Umbilical cord (tissue), 2 donors: Measurements from ENCODE around the gene PLA2G6. TPM values are rescaled to one million over a fixed set of nuclear protein-coding genes. Genes with fewer than 3 reads are reported as not detected.
"Not testable (repeated sequence)": the region's sequence is repeated elsewhere in the genome, so short reads cannot be mapped to it uniquely, and the experiment has no call there.

Experiments
- DNase-seq: peaks from one replicate; pipeline ENCODE4 v3.0.0-alpha.2; 2015; ENCODE audit warnings: low spot score
- total RNA-seq: library from RNA; depleted of rRNA; stranded (reverse); fragments of >200 nt; gene quantifications from one replicate; pipeline ENCODE4 v1.2.3, GENCODE V29; 2014; ENCODE audit warnings: low replicate concordance; ENCODE audit not compliant: insufficient read depth

The PLA2G6 gene
- total RNA-seq, 1 donor from 2014 or later: 22.1 TPM

DNA sequence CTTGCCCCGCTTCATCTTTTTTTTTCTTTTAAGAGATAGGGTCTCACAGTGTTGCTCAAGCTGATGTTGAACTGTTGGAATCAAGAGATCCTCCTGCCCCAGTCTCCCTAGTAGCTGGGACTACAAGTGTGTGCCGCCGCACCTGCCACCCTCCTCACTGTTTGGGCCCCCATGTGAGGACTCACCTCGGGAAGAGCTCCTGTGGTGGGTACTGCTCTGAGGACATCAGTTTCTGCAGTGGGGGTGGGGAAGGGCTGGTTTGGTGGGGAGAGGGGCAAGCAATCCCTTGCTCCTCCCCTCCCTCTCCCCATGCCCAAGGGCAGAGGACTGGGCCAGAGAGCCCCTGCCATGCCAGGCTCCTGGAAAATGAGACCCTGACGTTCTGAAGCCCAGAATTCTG, 96.1 kb downstream of the PLA2G6 start:
- DNase-seq: no peak

DNA sequence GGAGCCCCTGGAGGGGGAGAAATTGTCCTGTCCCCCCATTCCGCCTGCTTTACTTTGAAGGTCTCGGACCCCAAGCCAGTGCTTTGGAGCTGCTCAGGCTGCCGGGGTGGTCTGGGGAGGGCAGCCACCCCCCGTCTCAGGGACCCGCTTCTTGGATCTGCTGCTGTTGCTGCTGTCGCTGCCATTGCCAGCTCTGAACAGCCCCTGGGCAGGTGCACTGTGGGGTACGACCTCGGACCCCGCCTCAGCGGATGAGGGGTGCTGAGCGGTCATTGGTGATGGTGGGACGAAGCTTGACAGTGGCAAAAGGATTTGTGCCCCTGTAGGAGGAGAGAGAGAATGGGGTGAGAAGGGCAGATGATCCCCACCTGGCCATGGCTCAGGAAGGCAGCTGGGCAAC, 96.6 kb downstream of the PLA2G6 start:
- DNase-seq: no peak

DNA sequence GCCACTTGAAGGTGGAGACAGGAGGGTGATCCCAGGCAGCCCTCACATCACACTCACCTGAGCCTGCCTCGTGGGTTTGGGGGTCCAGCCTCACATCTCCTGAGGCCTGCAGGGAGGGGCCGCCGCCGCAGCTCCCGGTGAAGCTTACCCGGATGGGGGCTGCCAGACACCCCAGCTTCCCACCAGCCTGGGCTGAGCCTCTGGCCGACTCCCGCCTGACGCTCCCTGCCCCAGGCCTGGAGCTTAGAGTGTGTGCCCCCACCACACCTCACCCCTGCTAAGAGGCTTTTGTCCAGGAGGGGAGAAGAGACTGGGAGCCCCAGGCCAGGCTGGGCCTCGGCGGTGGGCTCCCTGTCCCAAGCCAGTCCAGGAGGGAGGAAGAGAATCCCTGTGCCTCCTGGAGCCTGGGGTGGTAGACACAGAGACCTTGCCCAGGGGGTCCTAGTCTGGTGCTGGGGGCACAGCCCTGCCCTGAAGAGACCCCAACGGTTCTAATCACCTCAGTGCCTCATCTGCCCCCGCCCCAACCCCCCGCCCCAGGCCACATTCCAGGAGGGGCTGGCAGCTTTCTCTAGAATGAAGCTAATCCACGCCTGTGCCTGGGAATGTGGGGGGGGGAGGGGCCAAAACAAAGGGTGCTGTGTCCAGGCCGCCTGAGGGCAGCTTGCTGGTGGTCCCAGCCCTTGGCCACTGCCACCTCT, 97.5 kb downstream of the PLA2G6 start, which contains the start of gene SLC16A8:
Gene SLC16A8 (minus strand): TSS at position 254 of the 701 bp plus-strand sequence. CDS start 1,311 bp downstream, outside the sequence.
- no peak for DNase-seq

DNA sequence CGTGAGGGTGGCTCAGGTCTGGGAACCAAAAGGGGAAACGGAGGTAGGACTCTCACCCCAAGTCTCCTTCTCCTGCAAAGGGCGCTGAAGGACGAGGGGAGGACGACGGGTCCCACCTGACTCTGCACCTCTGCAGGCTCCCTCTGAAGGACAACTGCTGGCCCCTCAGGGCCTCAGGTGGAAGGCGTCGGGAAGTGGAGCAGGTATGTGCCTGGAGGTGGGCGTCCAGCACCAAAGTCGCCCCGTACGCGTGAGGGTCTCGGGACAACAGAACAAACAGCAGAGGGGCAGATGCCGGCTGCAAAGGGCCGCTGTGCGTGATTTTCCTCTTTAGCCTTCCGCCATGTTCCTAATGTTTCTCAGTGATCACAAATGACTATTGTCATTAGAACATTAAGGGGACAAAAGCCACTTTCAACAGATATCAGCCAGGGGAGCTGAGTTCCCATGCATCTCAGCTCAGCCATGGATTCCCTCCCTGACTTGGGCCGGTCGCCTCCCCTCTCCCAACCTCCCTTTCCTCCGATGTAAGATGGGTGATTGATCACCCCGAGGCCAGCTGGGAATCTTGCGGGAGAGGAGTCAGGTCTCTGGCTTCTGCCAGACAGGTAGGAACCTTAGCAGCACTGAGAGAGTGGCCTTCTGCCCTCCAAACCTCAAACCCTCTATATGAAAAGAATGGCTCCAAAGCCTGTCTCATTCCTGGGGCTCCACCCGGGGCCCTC, 98.5 kb downstream of the PLA2G6 start:
- DNase-seq: no peak

DNA sequence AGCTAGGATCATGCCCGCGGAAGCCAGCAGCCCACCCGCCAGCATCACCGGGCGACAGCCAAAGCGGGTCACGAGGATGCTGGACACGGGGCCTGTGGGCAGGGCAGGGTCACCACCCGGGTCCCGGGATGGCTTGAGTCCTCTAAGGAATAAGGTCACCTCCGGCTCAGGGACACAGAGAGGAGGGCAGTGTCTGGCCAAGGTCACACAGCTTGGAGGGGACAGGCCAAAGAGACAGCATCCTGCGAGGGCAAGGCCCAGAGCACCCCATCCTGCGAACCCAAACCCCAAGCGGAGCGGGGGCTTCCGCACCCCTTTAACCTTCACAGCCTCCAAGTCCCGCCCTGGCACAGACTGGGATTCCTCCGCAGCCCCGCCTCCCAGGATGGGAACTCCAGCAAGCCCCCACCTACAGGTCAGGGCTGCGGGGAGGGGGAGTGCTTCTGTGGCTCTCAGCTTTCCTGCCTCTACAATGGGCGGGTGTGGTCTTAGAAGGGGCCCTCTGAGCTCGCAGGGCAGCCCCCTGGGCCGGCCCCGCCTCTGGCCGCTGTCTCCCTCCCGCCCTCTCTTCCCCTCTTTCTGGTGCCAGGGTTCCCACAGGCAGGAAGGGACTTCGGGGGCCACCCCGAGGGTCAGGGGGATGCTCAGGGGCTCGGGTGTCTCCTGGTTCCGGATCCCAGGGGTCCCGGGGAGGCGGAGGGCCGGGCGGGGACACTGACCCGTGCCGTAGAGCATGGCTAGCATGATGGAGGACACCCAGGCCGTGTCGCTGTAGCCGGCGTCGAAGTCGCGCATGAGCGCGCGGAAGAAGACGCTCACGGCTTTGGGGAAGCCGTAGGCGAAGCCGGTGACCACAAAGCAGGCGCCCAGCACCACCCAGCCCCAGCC, 99.4 kb downstream of the PLA2G6 start:
- DNase-seq: no peak

DNA sequence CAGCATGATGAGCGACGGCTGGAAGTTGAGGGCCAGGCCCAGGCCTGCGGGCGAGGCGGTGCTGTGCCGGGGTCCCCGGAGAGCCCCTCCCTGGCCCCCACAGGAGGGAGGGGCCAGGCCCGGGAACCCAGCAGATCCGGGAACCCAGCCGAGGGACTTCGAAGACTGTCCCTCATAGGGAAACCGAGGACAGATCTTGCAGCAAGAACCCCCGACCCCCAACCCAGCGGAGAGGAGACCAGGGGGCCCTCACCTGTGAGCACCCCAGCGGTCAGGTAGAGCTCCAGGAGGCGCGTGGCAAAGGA, 100.0 kb downstream of the PLA2G6 start:
- DNase-seq: no peak

DNA sequence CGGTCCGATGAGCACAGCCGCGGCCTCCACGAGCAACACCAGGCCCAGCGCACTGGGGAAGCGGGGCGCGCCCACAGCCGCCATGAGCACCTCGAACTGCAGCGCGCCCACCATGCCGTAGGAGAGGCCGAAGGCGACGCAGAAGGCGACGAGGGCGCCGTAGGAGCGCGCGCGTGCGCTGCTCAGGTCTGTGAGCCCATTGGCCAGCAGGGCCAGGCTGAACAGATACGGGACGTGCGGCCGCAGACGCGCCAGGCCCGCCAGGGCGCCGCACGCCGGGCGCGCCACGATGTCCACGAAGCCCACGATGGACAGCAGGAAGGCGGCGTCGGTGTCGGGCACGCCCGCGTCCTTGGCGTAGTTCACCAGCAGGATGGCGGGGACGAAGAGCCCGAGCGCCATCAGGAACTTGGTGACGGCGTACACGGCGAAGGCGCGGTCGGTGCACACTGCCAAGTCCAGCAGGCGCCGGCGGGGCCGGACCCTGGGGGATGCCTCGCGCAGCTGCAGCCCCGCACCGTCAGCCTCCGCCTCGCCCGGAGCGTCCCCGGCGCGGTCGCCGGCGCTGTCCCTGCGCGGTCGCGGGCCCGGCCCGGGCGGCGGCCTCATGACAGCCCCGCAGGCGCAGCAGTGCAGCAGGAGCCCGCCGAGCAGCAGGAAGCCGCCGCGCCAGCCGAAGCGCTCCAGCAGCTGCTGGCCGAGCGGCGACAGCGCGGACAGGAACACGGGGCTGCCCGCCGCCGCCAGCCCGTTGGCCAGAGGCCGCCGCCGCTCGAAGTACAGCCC, 100.6 kb downstream of the PLA2G6 start:
- no peak for DNase-seq

DNA sequence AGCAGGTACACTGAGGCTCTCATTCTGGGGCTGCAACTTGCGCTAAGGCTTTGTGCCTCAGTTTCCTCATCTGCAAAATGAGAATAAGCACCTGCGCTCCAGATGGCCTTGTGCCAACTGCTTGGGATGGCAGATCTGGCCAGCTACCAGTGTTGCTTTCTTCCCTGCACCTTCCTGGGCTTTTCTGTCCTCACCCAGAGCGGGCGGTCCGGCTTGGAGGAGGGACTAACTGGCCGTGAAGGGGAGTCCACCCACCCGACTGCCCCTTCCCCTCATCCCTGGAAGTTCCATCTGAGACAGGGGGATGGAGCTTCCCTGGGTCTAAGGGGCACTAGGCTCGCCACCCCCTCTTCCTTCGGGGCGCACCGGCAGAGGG, 101.2 kb downstream of the PLA2G6 start:
- no peak for DNase-seq

DNA sequence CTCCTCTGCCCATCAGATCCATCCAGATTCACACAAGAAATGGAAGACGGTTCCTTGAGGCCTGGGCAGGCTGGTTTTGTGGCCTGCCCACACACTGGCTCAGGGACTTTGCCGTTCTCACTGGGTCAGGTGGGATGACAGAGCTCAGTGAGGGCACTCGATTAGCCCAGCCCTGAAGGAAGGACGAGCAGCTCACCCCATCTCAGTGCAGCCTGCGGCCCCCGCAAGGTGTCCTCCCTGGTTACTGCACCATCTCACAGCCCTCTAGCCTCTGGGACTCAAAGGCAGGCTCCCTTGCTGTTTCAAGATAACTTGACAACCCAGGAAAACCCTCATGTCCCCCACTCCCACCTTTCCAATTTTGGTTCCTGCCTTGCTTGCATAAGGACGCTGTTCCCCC, 101.8 kb downstream of the PLA2G6 start:
- no peak for DNase-seq

DNA sequence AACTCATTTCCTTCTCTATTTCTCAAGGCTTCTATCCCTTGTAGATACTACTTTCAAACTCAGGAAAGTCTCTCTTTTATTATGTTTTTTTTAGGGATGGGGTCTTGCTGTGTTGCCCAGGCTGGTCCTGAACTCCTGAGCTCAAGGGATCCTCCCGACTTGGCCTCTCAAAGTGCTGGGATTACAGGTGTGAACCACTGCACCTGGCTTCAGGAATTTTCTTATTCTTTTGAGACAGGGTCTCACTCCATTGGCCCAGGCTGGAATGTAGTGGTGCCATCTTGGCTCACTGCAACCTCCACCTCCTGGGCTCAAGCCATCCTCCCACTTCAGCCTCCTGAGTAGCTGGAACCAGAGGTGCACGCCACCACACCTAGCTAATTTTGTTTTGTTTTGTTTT, 102.4 kb downstream of the PLA2G6 start:
- DNase-seq: not testable (repeated sequence)

DNA sequence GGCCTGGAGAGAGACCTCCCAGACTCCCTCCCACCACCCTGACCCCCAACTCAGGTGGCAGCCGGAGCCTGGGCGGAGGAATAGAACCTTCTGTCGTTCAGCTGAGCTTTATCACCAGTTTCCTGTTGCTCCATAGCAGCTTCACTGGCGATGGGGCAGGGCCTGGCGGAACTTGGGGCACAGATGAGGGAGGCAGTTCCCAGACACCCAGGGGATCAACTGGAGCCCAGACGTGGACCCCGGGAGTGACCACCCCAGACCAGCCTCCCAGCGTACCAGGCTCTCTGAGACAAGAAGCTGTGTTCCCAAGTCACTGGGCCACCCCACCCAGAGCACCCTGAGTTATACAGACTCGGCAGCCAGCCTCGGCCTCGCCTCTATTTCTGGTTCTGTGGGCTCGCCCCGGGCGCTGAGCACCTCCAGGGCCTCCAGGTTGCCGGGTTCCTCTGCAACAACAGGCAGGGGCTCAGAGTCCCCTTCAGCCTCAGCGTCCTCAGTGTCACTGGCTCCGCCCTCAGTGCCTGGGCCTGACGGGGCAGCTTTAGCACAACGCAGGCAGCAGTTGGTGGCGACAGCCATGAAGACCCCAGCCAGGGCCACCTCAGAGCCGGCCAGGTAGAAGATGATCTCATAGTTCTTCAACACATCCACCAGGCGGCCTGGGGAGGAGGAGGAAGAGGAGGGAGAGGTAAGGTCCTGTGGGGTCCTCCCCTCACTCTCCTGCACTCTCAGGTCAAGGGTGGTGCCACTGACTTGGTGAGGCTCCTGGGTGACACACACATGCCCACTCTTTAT, 103.4 kb downstream of the PLA2G6 start:
- no peak for DNase-seq

DNA sequence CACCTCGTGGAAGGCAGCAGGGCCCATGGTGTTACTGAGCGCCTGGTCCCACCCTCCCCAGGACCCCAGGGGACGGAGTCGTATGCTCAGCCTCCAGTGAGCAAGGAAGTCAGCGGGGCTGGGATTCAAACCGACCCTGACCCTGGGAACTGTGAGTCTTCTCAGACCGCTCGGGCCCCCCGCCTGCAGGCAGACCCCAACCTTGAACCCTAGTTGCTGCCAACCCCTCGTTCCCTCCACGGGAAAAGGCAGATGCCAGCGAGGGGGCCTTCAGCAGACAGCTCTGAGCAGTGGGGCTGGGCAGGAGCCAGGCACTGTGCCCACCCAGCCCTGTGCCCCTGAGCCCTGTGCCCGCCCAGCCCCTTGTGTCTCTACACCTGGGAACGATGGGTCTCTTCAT, 104.0 kb downstream of the PLA2G6 start:
- DNase-seq: no peak

DNA sequence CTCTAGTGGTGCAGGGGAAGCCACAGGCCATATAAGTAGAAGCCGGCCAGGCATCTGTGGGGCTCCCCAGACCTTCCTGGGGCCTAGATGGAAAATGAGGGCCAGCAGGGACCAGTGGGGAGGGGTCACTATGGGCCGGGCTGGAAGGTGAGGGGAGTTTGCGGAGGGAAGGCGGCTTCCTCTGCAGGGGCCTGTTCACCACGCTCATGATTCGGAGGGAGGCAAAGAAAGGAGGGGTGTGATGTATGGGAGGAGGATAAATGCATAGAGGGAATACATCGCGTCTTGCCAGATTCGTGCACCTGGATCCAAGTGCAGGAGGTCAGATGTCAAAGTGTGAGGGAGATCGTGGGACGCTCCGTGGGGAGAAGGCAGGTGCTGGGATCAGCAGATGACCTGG, 104.5 kb downstream of the PLA2G6 start:
- DNase-seq: no peak

DNA sequence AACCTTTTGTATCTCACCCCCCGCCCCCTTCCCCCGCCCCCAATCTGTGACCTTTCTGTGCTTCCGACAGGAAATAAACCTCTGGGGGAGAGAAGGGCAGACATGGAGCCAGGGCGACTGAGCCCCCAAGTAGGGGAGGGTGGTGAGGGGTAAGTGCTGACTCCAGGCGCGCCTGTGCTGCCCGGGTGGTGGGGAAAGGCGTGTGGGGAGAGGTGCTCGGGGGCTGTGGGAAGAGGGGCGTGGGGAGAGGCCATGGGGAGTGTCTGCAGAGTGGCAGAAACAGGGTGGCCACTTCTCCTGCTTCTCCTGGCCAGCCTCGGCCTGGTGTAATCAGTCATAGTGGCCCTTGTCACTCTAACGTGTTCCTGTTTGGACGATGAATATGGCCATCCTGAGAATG, 105.7 kb downstream of the PLA2G6 start:
- DNase-seq: no peak

DNA sequence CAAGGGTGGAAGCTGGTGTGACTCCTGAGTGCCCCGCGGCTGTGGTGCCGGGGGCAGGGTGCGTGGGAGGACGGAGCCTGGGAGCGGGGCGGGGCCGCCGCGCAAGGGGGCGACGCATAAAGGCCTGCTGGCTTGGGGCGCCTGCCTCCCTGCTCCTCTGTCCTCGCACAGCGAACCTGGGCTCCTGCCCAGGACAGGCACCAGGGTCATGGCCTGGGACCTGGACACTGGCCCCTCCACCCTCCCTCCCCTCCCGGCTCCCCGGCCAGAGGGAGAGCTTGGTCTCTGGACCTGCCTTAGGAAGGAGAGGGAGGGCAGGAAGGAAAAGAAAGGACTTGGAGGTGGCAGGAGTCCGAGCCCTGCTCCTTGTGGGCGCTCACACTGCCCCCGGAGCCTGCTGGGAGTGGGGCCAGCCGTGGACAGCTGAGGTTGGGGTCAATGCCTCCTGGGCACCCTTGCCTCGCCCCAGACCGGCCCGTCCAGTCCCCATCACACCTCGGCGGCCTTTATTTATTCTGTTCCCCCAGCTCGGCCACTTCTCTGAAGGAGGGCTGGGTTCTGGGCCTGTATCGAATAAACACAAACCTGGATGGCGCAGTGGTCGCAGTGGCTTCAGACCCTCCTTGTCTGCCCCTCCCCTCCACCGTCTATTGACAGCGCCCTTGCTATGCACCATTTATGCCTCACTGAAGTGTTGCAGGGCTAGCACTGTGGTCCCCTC, 106.4 kb downstream of the PLA2G6 start:
- DNase-seq: no peak

DNA sequence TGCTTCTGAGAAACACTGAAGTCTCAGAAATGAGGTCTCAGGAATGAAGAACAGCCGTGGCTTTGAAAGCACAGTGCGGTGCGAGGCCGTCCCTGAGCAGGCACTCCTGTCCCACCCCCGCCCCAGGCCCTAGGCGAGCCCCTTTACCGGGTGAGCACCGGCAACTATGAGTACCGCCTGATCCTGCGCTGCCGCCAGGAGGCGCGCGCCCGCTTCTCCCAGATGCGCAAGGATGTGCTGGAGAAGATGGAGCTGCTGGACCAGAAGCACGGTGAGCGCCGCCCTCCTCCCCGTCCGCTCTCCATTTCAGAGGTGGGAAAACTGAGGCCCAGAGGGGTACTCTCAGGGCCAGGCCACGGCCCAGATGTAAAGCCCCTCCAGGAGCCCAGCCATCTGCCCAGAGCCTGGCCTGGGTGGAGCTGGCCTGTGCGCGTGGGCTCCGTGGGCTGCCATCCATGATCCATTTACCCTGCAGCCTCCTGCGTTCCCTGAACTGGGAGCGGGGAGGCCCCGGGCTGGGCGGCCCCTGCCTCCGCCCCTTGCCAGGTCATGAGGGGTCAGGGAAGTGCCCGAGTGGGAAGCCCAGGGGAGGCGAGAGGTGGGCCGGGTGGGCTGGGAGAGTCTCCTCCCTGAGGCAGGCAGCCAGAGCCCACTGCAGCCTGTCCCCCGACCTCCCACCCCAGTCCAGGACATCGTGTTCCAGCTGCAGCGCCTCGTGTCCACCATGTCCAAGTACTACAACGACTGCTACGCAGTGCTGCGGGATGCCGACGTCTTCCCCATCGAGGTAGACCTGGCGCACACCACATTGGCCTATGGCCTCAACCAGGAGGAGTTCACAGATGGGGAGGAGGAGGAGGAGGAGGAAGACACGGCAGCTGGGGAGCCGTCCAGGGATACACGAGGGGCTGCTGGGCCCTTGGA, 107.2 kb downstream of the PLA2G6 start:
- peak; percentile 42 for DNase-seq

DNA sequence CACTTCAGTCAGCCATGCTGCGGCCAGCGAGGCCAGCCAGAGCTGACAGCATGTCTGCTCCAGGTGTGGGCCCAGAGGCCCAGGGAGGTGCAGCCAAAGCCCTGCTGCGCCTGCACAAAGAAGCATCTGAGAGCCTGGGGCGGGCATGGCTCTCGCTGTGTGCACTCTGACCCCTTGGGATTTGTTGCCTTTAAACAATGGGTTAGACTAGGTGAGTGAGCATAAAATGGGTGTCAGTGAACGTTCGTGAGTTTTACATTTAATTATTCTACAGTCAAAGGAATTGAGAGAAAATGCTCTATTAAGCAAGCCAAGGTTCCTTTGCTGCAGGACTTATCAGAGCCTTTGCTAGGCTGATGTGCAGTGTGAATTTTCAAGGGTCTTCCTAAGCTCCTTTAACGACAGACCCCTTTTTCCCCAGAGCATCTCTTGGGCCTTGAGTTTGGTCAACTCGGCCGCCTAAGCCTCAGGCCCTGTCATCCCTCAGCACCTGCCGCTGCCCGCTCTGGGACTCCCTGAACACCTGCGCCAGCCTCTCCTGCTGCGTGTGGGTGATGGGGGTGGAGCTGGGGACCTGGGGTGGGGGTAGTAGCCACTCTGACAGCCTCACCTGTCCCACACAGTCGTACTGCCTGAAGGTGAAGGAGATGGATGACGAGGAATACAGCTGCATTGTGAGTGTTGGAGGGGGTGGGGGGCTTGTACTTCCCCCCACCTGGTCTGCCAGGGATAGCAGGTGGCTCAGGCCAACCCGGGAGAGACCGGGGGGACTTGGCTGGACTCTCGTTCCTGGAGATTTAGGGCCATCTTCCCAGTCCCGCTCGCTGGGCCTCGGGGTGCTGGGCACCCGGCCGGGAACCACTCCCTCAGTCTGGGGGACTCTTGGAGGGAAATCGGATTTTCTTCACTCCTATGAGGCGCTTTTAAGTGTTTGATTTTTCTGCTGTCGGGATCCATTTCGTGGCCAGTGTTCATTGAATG, 108.2 kb downstream of the PLA2G6 start:
- DNase-seq: no peak
